DOHH2 (cell line): Measurements from ENCODE around the gene CBLC.

Source experiments
- H3F3A ChIP-seq: fragments of 200-600 bp; sonication (generic), shearing (Covaris generic); 2 replicates; pipeline ENCODE4 v1.6.0; 2016; ENCODE audit warnings: antibody characterized with exemption, mild to moderate bottlenecking; ENCODE audit not compliant: control insufficient read depth, insufficient read depth
- H3K27ac ChIP-seq: fragments of 200-600 bp; sonication (generic); 2 replicates; pipeline ENCODE4 v1.5.1; 2014; ENCODE audit warnings: low read depth, mild to moderate bottlenecking, low read length, moderate library complexity
- H3K27me3 ChIP-seq: fragments of 200-600 bp; sonication (generic); 2 replicates; pipeline ENCODE4 v1.6.1; 2014; ENCODE audit warnings: mild to moderate bottlenecking, low read length, mixed read lengths; ENCODE audit not compliant: control insufficient read depth
- H3K36me3 ChIP-seq: fragments of 200-600 bp; sonication (generic); 2 replicates; pipeline ENCODE4 v1.6.1; 2014; ENCODE audit warnings: mild to moderate bottlenecking, low read length, moderate library complexity, mixed read lengths; ENCODE audit not compliant: control insufficient read depth
- H3K4me1 ChIP-seq: fragments of 200-600 bp; sonication (generic); 2 replicates; pipeline ENCODE4 v1.6.1; 2014; ENCODE audit warnings: mild to moderate bottlenecking, low read length, mixed read lengths; ENCODE audit not compliant: control insufficient read depth
- H3K4me2 ChIP-seq: fragments of 200-600 bp; sonication (generic); 2 replicates; pipeline ENCODE4 v1.6.0; 2014; ENCODE audit warnings: mild to moderate bottlenecking, low read length, moderate library complexity
- H3K4me3 ChIP-seq: fragments of 200-600 bp; sonication (generic); 2 replicates; pipeline ENCODE4 v1.5.1; 2014; ENCODE audit warnings: mild to moderate bottlenecking, low read length, mixed read lengths
- H3K79me2 ChIP-seq: fragments of 200-600 bp; sonication (generic); 2 replicates; pipeline ENCODE4 v1.6.1; 2014; ENCODE audit warnings: mild to moderate bottlenecking, low read length, mixed read lengths; ENCODE audit not compliant: control insufficient read depth
- H3K9me2 ChIP-seq: fragments of 200-600 bp; sonication (generic); replicated peaks from 2 replicates; pipeline ENCODE4 v1.6.1; 2014; ENCODE audit warnings: mild to moderate bottlenecking, low read length, mixed read lengths; ENCODE audit not compliant: control insufficient read depth
- H3K9me3 ChIP-seq: fragments of 200-600 bp; sonication (generic); 2 replicates; pipeline ENCODE4 v1.6.1; 2014; ENCODE audit warnings: antibody characterized with exemption, low read length, mixed read lengths; ENCODE audit not compliant: control insufficient read depth, insufficient read depth
- H4K20me1 ChIP-seq: fragments of 200-600 bp; sonication (generic); 2 replicates; pipeline ENCODE4 v1.6.0; 2014; ENCODE audit warnings: low read depth, mild to moderate bottlenecking, antibody characterized with exemption, low read length, moderate library complexity; ENCODE audit not compliant: control insufficient read depth, insufficient read depth
- CTCF ChIP-seq: fragments of 200-600 bp; sonication (generic); IDR thresholded peaks from one replicate; pipeline ENCODE4 v1.5.1; 2014; ENCODE audit warnings: antibody characterized with exemption, mild to moderate bottlenecking, low read depth, low read length; ENCODE audit not compliant: poor library complexity, severe bottlenecking
- EZH2phosphoT487 ChIP-seq: fragments of 200-600 bp; sonication (generic); IDR thresholded peaks from 2 replicates; pipeline ENCODE4 v1.6.1; 2017; ENCODE audit warnings: borderline replicate concordance, mild to moderate bottlenecking, antibody characterized with exemption, low read length, moderate library complexity, mixed read lengths

Gene CBLC

GRCh38 chr19:44757057-44757734 lies 20.5 kb upstream of the CBLC start:
- H3K4me2 ChIP-seq = no peak overlapping the region
- peaks cover 12% of the 10 kb centered on the region for H3F3A ChIP-seq
- no peak overlapping the region for H3K4me3 ChIP-seq
- H4K20me1 ChIP-seq = no peaks in the 10 kb centered on the region
- no peaks in the 10 kb centered on the region for H3K27me3 ChIP-seq
- TF ChIP-seq EZH2phosphoT487 (no peak), CTCF (no peak)
- H3K27ac ChIP-seq = no peak overlapping the region
- H3K36me3 ChIP-seq = peaks cover 33% of the 10 kb centered on the region
- no peaks in the 10 kb centered on the region for H3K9me2 ChIP-seq
- no peaks in the 10 kb centered on the region for H3K9me3 ChIP-seq
- H3K79me2 ChIP-seq = peaks cover 11% of the 10 kb centered on the region
- peaks cover 28% of the 10 kb centered on the region for H3K4me1 ChIP-seq

GRCh38 chr19:44757735-44758505 lies 19.8 kb upstream of the CBLC start:
- Histone ChIP-seq H4K20me1 (no peaks in the 10 kb centered on the region), H3K27ac (no peak overlapping the region), H3K36me3 (peaks cover 27% of the 10 kb centered on the region), H3K9me2 (no peaks in the 10 kb centered on the region), H3K27me3 (no peaks in the 10 kb centered on the region; the same call in 1 of the 2 replicates), H3K4me1 (peaks cover 21% of the 10 kb centered on the region), H3K4me3 (no peak overlapping the region), H3K9me3 (no peaks in the 10 kb centered on the region), H3K79me2 (peaks cover 11% of the 10 kb centered on the region), H3K4me2 (no peak overlapping the region), H3F3A (peaks cover 5% of the 10 kb centered on the region)
- TF ChIP-seq EZH2phosphoT487 = no peak
- TF ChIP-seq CTCF = no peak

GRCh38 chr19:44758596-44758995 lies 19.1 kb upstream of the CBLC start:
- Histone ChIP-seq H3F3A (peaks cover 3% of the 10 kb centered on the region), H3K4me2 (no peak overlapping the region), H3K79me2 (peaks cover 11% of the 10 kb centered on the region), H3K9me3 (no peaks in the 10 kb centered on the region), H4K20me1 (no peaks in the 10 kb centered on the region), H3K27me3 (no peaks in the 10 kb centered on the region; the same call in 1 of the 2 replicates), H3K9me2 (no peaks in the 10 kb centered on the region), H3K36me3 (peaks cover 25% of the 10 kb centered on the region), H3K4me1 (peaks cover 18% of the 10 kb centered on the region), H3K4me3 (no peak overlapping the region), H3K27ac (no peak overlapping the region)
- no peak for TF ChIP-seq CTCF
- TF ChIP-seq EZH2phosphoT487 = no peak
